Dedifferentiated amniotic fluid mesenchymal stem cell (primary cell): ENCODE results near the gene EFNA5.
A peak's percentile ranks its signal among the peaks of the same experiment; 100 is the strongest.

Experiments
- DNase-seq: peaks from one replicate; pipeline ENCODE4 v3.0.0-alpha.2; 2016; ENCODE audit errors: extremely low spot score

Gene EFNA5

GRCh38 chr5:107670932-107671741, at the start of gene EFNA5:
TSS of gene EFNA5 (minus strand) at chr5:107670937.
- DNase-seq = peak; percentile 26

GRCh38 chr5:107719034-107719606, 48.4 kb upstream of the EFNA5 start:
- DNase-seq = no peak

GRCh38 chr5:107717816-107718215, 47.1 kb upstream of the EFNA5 start:
- DNase-seq = no peak

DNA sequence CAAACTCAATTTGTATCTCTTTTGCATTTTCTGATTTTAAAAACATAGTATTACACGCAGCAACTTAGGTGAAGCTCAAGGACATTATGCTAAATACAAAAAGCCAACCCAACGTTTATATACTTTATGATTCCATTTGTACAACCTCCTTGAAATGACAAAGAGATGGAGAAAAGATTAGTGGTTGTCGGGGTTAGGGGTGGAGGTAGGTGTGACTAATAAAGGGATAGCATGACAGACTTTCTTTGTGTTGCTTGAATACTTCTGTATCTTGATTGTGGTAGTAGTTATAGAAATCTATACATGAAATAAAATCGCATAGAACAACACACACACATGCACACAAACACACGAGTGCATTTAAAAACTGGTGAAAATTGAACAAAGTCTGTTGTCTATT, 42.5 kb upstream of the EFNA5 start:
- DNase-seq = no peak

GRCh38 chr5:107712359-107712870, 41.7 kb upstream of the EFNA5 start:
- DNase-seq = no peak

- no peak for DNase-seq
Measured at GRCh38 chr5:107705402-107706014, 34.8 kb upstream of the EFNA5 start.

GRCh38 chr5:107704681-107705401, 34.1 kb upstream of the EFNA5 start:
- DNase-seq = no peak

GRCh38 chr5:107700481-107700880, 29.7 kb upstream of the EFNA5 start:
- no peak for DNase-seq

GRCh38 chr5:107699425-107699824, 28.7 kb upstream of the EFNA5 start:
- no peak for DNase-seq

DNA sequence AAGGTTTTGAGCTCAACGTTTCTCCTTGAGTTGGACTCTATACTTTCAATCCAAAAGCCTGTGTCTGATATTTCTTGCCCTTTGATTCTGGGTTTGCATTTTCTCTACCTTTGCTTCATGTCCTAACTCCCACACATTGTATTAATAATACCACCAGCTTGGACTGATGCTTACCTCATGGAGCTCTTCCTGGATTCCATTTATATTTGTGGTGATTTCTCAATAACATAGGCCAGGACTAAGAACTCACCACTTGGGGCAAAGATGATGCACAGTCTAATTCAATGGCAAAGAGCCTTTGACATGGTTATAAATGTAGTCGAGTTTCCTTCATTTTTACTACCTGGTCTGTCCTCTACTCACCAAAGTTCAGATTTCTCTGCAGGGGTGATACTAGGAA, 27.5 kb upstream of the EFNA5 start:
- DNase-seq = no peak

DNA sequence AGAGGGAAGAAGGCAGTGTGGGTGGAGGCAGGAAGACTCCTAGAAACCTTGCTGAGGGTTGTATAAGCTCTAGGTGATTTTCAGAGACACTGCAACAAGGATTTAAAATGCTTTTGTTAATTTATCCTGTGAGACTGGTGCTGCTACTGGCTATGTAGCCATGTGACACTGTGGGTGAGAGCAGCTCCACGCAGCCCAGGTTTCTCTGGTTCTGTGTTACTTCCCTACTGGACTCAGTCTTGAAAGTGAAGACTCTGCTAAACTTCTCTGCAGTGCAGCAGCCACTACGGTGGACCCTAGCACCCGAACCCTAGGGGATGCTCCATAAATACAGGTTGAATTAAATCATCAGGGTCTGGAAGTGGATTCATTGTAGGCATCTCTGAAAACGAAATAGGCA, 25.8 kb upstream of the EFNA5 start:
- DNase-seq = no peak

DNA sequence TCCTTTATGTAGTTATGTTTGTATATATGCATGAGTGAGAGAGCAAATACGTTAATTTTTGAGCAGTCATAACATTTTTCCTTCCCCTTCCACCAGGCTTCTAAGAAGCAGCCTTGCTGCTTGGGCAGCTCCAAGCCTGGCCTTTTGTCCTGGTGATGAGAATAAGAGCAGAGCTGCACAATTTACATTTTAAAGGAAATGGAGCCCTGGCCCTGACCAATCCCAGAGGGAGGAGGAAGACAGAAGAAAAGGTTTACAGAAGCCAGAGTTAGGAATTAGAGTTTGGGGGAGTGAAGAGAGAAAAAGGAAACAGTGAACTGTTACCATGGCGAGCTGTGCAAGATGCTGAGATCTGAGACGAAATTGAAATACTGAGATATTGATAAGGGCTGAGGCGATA, 25.3 kb upstream of the EFNA5 start:
- no peak for DNase-seq

DNA sequence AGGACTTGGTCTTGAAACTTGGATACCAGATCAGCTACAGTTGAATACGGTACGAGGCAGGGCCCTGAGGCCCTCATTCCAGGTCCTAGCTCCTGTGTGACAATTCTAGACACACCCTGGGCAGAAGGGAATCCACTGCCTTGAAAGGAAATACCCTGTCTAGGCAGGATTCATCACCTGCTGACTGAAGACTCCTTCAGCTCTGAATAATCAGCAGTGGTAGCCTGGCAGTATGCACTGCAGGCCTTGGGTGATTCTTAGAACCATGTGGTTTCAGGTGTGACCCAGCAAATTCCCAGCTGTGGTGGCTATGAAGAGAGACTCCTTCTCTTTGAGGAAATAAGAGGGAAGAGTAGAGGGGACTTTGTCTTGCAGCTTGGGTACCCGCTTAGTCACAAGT, 17.2 kb upstream of the EFNA5 start:
- no peak for DNase-seq

GRCh38 chr5:107687404-107687803, 16.7 kb upstream of the EFNA5 start:
- DNase-seq = no peak

DNA sequence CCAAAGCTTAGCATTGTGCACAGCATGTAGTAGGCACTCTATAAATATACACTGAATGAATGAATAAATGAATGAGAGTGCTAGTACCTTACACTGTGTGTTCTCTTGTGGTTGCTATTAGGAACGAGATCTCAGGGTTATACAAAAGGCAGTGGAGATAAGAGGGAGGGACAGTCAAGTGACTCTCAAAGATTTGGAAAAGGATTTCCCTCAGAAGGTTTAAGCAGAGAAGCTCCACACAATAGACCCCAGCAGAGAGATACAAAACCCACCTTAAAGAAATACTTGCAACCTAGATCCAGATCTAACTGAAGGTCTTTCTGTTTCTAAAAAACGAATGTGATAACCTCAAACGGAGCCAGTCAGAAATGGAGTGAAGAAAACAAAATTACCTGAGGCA, 11.8 kb upstream of the EFNA5 start:
- no peak for DNase-seq

DNA sequence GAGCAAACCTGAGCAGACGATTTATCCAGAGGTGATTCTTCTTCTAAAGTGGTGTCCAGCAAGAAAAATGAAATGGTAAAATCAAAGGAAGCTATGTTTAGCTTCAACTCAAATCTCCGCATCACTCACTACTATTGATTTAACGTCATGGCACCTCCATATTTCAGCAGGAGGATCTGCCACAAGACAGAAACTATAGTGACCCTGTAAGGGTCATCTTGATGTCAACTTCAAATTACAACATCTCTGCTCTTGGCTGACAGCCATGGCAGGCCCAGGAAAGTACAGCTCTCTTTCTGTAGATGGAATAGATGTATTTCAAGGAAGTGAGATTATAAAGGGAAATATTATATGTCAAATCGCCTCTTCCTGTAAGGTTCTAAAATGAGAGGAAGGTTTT, 10.1 kb upstream of the EFNA5 start:
- no peak for DNase-seq

- DNase-seq = no peak
Measured at GRCh38 chr5:107680099-107680498, 9.4 kb upstream of the EFNA5 start.

DNA sequence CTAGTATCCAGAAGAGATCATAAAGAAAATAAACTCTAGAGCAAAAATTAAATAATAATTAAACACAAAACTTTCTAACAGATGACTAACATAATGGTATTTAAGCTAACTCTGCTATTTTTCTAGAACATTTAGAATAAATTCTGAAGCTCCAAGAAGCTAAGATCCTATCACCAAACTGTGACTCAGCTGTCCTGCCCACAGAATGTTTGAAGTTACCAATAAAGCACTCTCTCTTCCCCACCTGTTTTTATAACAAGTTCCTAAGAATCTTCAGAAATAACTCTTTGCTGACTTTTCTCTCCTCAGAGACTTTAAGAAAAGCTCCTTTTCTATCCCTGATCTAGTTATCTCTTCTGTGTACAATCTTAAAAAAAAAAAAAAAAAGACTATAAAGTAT, 6.0 kb upstream of the EFNA5 start:
- DNase-seq = peak; percentile 21

DNA sequence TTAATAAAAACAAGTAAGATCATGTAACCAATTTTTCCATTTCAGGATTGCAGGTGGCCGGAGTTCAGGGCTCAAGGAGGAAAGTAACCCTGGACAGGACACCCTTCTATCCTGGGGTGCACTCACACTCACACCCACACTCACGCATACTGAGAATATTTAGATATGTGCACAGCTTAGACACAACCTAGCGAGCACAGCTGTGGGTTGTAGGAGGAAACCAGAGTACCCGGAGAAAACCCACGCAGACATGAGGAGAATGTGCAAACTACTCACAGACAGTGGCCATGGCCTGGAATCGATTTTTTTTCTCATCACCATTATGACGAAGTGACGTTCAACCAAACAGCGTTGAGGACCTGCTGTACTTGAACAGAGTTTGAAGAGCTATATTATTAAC, 4.5 kb upstream of the EFNA5 start:
- DNase-seq = no peak

GRCh38 chr5:107674655-107675054, 3.9 kb upstream of the EFNA5 start:
- DNase-seq = no peak

- peak; percentile 93 for DNase-seq
Measured at GRCh38 chr5:107673368-107674136, 2.8 kb upstream of the EFNA5 start.

DNA sequence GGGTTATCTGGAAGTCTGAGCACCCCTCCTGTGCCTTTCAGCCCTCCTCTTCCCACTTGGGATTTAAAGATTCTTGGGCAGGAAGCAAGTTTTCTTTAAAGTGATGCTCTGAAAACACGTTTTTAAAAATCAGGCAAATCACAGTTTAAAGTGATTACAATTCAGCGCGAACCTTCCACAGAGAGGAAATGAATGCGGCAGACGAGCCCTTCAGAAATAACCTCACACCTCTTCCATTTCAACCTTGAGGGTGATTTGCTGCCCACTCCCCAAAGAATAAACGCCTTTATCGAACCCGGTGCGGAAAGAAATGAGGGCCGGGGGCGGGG, 2.3 kb upstream of the EFNA5 start:
- peak; percentile 24 for DNase-seq
